Activated CD8-positive, alpha-beta memory T cell treated with anti-CD3 and anti-CD28 coated beads, Interleukin-2, amount 50 U/mL, for 4 hours (primary cell): ENCODE measurements around the gene LMAN2.
"Not testable (repeated sequence)": the region's sequence is repeated elsewhere in the genome, so short reads cannot be mapped to it uniquely, and the experiment has no call there.

ENCODE experiments used
- DNase-seq: peaks from one replicate; pipeline ENCODE4 v3.0.0-alpha.2; 2020

The LMAN2 gene

DNA sequence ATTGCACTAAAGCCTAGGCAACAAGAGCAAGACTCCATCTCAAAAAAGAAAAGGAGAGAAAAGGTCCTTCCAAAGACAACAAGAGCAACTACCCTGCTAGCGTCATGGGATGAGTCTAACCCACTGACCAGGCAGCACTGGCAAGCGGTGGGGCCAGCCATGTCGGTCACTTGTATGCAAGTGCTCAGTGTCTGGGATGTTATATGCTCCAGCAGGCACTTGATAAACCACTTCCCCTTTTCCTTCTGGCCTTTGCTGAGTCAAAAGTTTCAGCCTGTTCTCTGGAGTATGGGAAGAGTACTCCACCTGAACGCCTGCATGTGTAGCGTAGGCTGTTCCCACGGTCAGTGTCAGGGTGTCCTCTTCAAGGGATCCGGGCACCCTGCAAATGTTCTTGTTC, 30.6 kb downstream of the LMAN2 start:
- DNase-seq = no peak

DNA sequence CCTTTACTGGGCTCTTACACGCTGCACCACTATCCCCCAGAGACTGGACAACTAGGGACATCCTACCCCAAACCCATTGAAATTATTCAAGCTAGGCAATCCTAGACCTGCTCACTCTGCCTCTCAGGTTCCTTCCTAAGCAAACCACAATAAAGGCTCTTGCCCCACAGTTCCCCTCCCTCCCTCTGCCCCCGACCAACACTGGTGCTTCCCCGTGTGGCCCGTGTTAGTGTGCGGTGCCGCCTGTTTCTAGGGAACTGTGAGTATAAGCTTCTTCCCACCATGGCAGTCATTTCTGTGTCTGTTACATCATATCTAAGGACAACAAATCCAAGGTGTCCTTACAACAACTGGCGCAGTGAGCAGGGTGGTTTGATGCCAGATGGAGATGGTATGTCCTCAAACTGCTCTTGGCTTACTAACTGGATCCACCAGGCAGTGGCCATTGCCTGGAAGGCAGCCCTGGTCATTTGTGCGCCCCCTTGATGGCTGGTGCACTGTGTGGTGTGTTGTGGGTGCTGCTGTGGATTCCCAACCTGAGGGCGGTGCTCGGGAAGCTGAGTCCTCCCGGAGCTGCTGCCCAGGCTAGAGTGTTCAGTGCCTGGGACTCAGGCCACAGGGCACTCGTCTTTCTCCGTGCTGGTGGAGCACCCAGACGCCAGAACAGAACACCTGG, 31.4 kb downstream of the LMAN2 start:
- DNase-seq = no peak

- peak; percentile 79 for DNase-seq
Measured at GRCh38 chr5:177317959-177318377, 33.5 kb downstream of the LMAN2 start.

GRCh38 chr5:177316005-177316404, 35.5 kb downstream of the LMAN2 start:
- no peak for DNase-seq

GRCh38 chr5:177315411-177315810, 36.1 kb downstream of the LMAN2 start:
- no peak for DNase-seq

DNA sequence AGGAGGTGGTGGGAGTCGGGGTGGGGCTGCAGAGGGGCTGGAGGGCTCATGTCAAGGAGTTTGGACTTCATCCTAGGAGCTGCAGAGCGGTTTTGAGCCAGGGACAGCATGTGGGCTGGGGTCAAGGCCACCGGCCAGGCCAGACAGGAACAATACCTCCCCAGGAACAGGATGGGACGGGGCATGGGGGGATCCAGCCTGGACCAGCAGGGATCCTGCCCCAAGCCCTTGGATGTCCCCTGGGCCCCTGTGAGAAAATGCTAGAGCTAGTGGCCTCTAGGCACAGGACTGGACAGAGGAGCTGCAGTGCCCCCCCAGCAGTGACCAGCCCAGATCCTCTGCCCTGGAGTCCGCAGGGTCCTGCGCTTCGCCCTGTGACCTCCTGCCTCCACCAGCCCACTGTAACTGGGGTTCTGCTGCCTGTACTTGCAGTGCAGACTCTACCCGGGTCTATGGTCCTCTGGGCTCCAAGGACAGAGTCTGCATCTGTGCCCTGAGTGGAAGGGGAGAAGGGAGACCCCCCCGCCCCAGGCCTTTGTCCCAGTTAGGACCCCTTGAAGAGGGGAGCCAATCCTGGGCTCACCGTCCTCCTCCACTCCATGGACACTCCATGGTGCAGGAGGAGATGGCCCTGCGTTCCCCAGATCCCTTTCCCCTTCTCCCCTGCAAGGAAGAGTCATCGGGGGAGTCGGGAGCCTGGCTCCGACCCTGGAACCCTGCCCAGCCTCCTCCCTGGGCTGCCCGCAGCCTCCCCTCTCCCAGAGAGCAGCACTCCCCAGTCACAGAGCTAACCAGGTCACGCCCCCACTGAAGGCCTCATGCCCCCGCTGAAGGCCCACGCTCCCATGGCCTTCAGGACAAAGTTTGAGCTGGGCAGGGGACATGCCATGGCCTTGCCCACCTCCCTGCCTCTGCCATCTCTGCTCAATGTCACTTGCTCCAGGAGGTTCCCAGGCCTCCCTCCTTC, 36.8 kb downstream of the LMAN2 start:
- DNase-seq = no peak

DNA sequence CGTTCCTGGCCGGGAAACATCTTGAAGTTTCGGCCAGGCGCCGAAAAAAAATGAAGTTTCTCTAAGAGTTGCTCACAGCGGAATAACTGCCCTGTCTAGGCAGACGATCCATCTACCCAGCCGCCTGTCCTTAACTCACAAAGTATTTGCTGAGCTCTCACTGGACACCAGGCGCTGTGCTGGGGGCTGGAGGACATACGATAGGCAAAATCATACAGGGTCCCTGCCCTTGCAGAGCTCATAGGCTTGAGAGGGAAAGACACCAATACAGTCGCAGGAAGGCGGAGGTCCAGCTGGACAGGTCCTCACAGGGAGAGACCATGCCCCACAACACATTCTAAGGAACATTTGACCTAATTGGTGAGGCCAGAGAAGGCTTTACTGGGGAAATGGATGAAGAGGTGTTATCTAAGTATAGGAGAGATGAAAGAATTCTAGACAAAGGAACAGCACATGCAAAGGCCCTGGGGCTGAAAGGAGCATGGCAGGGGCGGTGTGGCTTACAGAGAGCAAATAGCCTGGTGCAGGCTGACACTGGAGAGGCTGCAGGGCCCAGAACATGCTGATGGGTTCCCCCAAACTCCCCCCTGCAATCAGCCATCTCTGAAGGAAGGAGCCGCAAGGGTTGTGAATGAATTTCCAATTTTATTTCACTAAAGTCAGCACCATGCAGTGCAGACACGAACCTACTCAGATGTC, 37.8 kb downstream of the LMAN2 start:
- DNase-seq = no peak

DNA sequence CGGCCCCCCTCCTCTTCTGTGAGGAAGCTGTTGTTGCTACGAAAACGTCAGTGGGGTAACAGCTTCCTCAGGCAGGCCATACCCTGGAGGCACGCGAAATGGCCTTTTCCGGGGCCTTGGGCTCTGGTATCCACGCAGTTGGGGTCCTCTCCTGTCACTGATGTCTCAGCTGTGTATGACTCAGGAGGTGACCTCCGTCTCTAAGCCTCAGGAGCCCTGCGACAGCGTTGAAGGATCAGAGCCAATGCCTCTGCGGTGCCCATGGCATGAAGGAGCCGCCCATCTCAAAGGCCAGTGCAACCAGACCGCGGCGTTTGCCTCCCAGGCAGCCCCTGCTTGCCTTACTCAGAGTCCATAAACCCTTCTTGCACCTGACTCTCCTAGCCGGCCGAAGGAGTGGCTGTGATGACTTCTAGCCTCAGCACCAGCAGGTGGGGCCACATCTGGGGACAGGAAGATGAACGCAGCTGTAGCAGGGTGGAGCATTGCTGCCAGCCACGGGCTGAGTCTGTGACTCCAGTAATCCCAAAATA, 38.8 kb downstream of the LMAN2 start:
- no peak for DNase-seq

GRCh38 chr5:177311723-177312648, 39.5 kb downstream of the LMAN2 start, which contains the start of gene MXD3:
TSS of gene MXD3 (minus strand) at chr5:177311898. CDS start at chr5:177311830, 68 bp downstream.
- DNase-seq = peak; percentile 94

DNA sequence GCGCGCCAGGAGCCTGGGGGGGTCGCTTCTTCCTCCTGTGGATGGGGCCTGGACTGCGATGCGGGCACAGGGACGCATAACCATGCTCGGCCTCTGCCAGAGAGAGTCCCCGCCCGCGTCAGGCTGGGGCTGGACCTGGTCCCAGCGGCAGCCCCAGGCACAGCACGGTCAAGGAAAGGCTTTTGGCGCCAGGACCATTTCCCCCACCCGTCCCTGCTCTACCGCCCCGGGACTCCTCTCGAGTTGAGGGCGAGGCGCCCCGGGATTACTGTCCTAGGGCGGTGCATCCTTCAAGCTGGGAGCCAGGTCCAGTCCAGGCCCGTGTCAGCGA, 40.1 kb downstream of the LMAN2 start:
- no peak for DNase-seq

- DNase-seq = no peak
Measured at GRCh38 chr5:177310757-177311391, 40.6 kb downstream of the LMAN2 start.

DNA sequence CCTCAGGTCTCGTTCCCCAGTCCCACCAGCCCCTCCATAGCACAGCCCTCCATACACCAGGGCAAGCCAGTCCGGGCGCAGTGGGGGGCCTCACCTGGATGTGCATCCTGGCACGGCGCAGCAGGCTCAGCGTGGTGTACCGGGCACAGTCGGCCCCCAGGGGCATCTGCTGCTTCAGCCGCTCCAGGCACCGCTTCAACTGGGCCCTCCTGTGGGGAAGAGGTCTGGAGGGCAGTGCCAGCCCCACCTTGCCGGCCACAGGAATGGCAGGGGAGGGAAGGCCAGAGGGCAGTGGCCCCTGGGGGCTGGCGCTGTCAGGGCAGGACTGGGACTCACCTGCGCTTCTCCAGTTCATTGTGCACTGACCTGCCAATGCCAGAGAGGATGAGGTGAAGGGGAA, 41.1 kb downstream of the LMAN2 start:
- no peak for DNase-seq

GRCh38 chr5:177309351-177310191, 41.9 kb downstream of the LMAN2 start:
- DNase-seq = peak; percentile 70

DNA sequence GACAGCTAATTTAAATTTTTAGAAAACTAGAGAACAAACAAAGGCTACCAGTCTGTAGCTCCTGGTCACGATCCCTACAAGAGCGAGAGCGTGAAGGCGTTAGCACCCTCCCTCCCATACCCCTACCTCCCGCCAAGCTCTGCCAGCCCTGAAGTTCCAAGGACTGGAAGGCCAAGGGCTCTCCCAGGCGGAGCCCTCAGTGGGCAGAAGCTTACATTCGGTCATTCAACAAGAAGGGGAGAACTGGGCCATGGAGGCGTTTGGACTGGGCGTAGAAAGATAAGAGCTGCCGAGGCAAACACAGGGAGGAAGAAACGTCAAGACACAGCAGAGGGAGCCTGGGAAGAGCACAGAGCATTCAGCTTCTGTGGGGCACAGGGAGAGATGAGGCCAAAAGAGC, 42.7 kb downstream of the LMAN2 start:
- no peak for DNase-seq

DNA sequence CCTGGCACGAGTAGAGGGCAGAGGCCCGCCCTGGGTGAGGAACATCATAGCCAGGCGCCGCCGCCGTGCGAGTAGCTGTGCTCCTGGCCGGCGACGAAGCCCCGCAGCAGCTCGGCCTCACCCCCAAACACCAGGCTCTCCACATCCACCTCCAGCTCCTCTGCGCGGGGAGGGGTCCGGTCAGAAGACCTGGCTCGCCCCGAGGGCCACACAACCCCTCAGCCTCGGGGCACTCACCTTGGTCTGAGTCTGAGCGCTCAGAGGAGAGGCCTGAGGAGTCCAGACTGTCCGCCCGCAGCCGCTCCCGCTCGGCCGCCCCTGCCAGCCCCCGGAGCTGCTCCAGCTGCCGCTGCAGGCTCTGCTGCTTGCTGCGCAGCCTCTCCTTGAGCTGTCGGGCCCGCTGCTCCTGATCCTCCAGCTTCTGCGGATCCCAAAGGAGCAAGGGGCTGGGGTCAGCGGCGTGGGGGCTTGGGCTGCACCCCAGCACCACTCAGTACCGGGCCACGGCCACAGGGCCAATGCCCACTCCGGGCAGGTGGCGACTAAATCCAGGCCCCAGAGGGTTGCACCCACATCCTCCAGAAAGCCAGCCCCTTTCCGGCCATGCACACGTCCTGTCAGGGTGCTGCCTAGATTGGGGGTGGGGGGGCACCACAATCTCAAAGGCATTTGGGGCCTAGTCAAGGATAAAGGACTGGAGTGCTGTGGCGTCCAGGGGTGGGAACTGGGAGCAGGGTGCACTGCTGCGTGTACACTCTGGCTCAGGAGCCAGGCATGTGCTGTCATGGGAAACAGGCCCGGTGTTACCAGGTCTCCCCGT, 43.7 kb downstream of the LMAN2 start:
- DNase-seq = no peak

DNA sequence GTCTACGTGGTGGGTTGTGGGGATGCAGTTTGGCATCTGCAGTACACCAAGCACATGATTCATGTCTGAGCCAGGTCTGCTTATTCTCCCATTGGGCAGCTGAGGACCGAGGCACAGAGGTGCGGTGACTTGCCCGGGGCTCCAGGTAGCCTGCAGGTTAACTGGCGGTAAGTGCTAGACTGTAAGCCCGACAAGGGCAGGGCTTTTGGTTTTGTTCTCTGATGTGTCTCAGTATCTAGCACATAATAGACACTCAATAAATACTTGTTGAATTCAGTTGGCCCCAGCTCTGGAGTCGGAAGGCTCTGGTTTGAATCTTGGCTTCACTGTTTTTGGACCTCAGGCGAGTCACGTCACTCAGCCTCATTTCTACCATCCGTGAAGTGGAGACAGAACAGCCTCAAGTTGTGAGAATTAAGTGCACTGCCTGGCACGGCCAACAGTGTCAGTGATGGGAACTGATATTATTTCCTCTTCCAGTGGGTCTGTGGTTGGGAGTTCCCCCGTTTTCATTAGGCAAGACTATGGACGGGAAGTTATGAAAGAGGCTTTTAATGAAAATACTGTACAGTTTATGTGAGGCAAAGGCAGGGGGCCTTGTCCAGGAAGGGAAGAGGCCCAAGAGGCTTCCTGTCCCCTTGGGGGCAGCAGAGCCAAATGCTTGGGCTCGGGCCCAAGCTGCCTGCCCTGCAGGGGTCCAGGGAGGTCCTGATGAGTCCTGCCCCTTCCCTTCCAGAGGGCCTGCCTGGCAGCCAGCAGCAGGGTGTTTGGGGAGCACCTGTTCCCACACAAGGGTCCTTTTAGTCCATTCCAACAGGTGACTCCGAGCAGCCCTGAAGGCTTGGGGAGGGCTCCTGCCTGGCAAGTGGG, 44.6 kb downstream of the LMAN2 start:
- no peak for DNase-seq

DNA sequence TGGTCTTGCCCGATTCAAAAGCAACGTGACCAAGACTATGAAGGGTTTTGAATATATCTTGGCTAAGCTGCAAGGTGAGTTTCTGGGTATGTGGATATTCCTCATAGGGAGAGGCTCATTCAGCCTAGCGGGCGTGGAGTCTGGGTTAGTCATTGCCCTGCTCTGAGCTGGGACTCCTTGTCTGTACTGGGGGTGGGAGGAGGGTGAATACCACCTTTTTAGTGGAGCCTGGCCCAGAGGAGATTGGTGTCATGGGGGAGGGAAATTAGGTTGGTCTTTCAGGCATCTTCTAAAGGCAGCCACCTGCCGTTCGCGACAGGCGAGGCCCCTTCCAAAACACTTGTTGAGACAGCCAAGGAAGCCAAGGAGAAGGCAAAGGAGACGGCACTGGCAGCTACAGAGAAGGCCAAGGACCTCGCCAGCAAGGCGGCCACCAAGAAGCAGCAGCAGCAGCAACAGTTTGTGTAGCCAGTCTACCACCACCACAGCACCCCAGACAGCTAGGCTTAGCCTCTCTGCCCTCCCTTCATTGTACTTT, 45.3 kb downstream of the LMAN2 start:
- DNase-seq = not testable (repeated sequence)

DNA sequence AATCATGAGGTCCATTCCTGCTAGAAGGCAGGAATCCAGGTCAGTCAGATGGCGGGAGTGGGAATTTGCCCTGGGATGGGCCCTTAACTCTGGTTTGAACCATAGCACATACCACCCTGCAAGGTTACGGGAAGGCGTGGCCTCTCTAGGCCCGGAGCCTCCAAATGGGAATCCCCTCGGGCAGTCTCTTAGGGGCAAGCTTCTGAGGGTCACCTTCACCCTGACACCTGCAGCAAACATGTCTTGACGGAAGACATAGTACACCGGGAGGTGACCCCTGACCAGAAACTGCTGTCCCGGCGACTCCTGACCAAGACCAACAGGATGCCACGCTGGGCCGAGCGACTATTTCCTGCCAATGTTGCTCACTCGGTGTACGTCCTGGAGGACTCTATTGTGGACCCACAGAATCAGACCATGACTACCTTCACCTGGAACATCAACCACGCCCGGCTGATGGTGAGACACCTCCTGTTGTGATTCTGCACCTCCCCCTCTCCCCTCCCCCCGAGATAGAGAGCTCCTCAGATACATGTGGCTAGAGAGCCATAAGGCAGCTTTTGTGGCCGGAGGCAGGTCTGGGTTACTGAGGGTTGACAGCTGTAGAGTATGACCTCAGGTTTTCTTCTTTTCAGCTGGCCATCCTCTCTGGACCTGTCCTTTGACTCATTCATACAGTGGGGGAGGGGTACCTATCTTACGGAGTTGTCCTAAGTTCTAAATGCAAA, 46.9 kb downstream of the LMAN2 start:
- no peak for DNase-seq
